Effector memory CD4-positive, alpha-beta T cell (primary cell): ENCODE measurements around the gene CLCN5.

Source experiments
- DNase-seq, 3 donors: peaks; one replicate each; pipeline ENCODE4 v3.0.0-alpha.2; 2020
- H3K27ac ChIP-seq: 2 replicates; pipeline ENCODE4 v1.7.0; 2013; ENCODE audit warnings: mild to moderate bottlenecking, low read length, moderate library complexity; ENCODE audit not compliant: insufficient read depth, poor library complexity, severe bottlenecking
- H3K27me3 ChIP-seq: replicated peaks from 2 replicates; pipeline ENCODE4 v1.7.0; 2013; ENCODE audit warnings: mild to moderate bottlenecking, low read length; ENCODE audit not compliant: insufficient read depth, control insufficient read depth, poor library complexity, severe bottlenecking
- H3K36me3 ChIP-seq: 2 replicates; pipeline ENCODE4 v1.7.0; 2013; ENCODE audit warnings: mild to moderate bottlenecking, low read length, moderate library complexity; ENCODE audit not compliant: control insufficient read depth, insufficient read depth
- H3K4me1 ChIP-seq: 2 replicates; pipeline ENCODE4 v1.7.0; 2013; ENCODE audit warnings: low read length, mild to moderate bottlenecking; ENCODE audit not compliant: control insufficient read depth, insufficient read depth, poor library complexity, severe bottlenecking
- H3K4me3 ChIP-seq: 2 replicates; pipeline ENCODE4 v1.7.0; 2013; ENCODE audit warnings: low read length, low read depth, mild to moderate bottlenecking; ENCODE audit not compliant: insufficient read depth, poor library complexity, severe bottlenecking
- H3K9me3 ChIP-seq: 2 replicates; pipeline ENCODE4 v1.7.0; 2013; ENCODE audit warnings: mild to moderate bottlenecking, low read length, moderate library complexity; ENCODE audit not compliant: control insufficient read depth

CLCN5 gene

GRCh38 chrX:50115973-50116372, 193.6 kb downstream of the CLCN5 start:
- DNase-seq, result no peak
- no peak overlapping the region for H3K27ac ChIP-seq

GRCh38 chrX:50117476-50117875, 195.1 kb downstream of the CLCN5 start:
- Histone ChIP-seq H3K36me3 (no peaks in the 10 kb centered on the region), H3K9me3 (no peaks in the 10 kb centered on the region), H3K27me3 (no peaks in the 10 kb centered on the region), H3K4me3 (no peak overlapping the region), H3K27ac (no peak overlapping the region), H3K4me1 (no peaks in the 10 kb centered on the region)
- no peak for DNase-seq

More at GRCh38 chrX:50115973-50116372, 193.6 kb downstream of the CLCN5 start:
- H3K27me3 ChIP-seq, result no peaks in the 10 kb centered on the region
- no peaks in the 10 kb centered on the region for H3K4me1 ChIP-seq
- H3K36me3 ChIP-seq, result no peaks in the 10 kb centered on the region
- no peaks in the 10 kb centered on the region for H3K9me3 ChIP-seq
- no peak overlapping the region for H3K4me3 ChIP-seq

- no peaks in the 10 kb centered on the region for H3K9me3 ChIP-seq
- no peak for DNase-seq
- no peaks in the 10 kb centered on the region for H3K4me1 ChIP-seq
- H3K4me3 ChIP-seq, result no peak overlapping the region
- no peaks in the 10 kb centered on the region for H3K36me3 ChIP-seq
- H3K27me3 ChIP-seq, result no peaks in the 10 kb centered on the region
- H3K27ac ChIP-seq, result no peak overlapping the region
Observed at GRCh38 chrX:50125480-50125879, 203.1 kb downstream of the CLCN5 start.

GRCh38 chrX:50147972-50148371, 225.6 kb downstream of the CLCN5 start:
- Histone ChIP-seq H3K27me3 (no peaks in the 10 kb centered on the region), H3K36me3 (no peaks in the 10 kb centered on the region), H3K9me3 (no peaks in the 10 kb centered on the region), H3K4me3 (no peak overlapping the region), H3K4me1 (no peaks in the 10 kb centered on the region), H3K27ac (no peak overlapping the region)
- no peak for DNase-seq
